Camera-type eye (tissue), 1 donor: ENCODE measurements around the gene CMTR2. TPM values are rescaled to one million over a fixed set of nuclear protein-coding genes. Genes with fewer than 3 reads are reported as not detected.

ENCODE experiments used
- total RNA-seq: library from RNA; depleted of rRNA; stranded (reverse); fragments of >200 nt; gene quantifications from one replicate; pipeline ENCODE4 v1.2.3, GENCODE V29; 2014

The CMTR2 gene
- total RNA-seq: 61.4 TPM

DNA sequence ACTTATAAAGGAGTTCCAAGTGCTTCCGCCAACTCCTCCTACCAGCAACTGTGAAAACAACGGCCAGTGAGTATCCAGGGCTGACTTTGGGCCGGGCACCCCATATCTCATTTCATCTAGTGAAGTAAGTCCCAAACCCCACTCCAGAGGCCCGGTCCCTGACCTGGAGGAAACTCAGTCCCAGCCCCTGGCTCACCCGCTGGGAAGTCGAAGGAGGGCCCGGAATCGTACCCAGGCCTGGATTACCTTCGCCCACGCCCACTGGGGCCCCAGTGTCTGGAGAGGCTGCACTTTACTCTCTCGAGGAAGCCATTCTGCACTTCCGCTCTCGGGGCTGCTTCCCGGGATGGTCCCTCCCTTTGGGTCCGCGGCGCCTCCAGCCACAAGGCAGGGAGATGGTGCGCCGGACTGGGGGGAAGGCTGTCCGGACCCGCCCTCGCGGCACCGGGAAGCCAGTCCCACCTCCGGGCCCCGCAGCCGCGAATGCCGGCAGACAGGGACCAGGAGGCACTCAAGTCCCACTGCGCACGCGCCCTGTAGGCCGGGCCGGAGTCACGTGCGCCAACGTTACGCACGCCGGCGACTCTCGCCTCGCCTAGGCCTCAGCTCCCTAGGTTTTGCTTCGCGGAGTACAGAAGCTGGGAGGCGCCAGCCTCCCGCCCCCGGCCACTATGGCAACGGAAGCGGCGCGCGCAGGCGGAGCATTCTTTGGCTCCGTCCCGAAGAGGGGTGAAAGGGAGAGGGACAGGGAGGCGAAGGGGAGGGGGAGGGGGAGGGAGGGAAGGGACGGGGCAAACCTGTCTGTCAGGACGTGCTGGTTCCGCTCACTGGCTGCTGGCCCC is at the start of gene CMTR2:
Gene CMTR2, minus strand, starts transcription at position 513 of the 842 bp plus-strand sequence. CDS start 3,482 bp downstream, outside the sequence.

Other genes with a start within 250 kb of the CMTR2 start
- 21.1 TPM for gene HYDIN, start 58.7 kb downstream of the CMTR2 start, total RNA-seq
- 21.0 TPM for gene CALB2, start 69.3 kb upstream of the CMTR2 start, total RNA-seq
- gene TLE7, start 152.7 kb upstream of the CMTR2 start, total RNA-seq: not detected
- gene ZNF23, start 172.8 kb upstream of the CMTR2 start, total RNA-seq: 15.4 TPM
- gene ZNF19, start 199.9 kb upstream of the CMTR2 start, total RNA-seq: 13.4 TPM
- gene CHST4, start 237.0 kb upstream of the CMTR2 start, total RNA-seq: 0.44 TPM